NB4 (cell line): ENCODE data around the gene DHX30.
"Not testable (repeated sequence)": the region's sequence is repeated elsewhere in the genome, so short reads cannot be mapped to it uniquely, and the experiment has no call there.

ENCODE experiments used
- CTCF ChIP-seq: IDR thresholded peaks from one replicate; pipeline ENCODE4 v1.5.1; 2012; ENCODE audit warnings: low read depth, low read length
- MYC ChIP-seq: IDR thresholded peaks from 2 replicates; pipeline ENCODE4 v1.6.1; 2011; ENCODE audit warnings: low read depth, low read length
- POLR2A ChIP-seq: IDR thresholded peaks from 2 replicates; pipeline ENCODE4 v1.6.1; 2011; ENCODE audit warnings: mild to moderate bottlenecking; ENCODE audit not compliant: insufficient read length; ENCODE audit errors: extremely low read depth
- TF ChIP-seq, protein P1 (sequence below): IDR thresholded peaks from 2 replicates; pipeline ENCODE4 v1.6.1; 2011; ENCODE audit warnings: low read depth, low read length

GRCh38 chr3:47760207-47760606, 42.7 kb upstream of the DHX30 start:
- not testable (repeated sequence) for TF ChIP-seq CTCF, POLR2A, MYC
- TF ChIP-seq, protein P1, sequence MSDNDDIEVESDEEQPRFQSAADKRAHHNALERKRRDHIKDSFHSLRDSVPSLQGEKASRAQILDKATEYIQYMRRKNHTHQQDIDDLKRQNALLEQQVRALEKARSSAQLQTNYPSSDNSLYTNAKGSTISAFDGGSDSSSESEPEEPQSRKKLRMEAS, result not testable (repeated sequence)
